Peyer's patch (tissue), 4 donors: ENCODE measurements around the gene BMX.

ENCODE experiments used
- CTCF ChIP-seq, 6 experiments: fragments of 450-650 bp in 4 of 6; fragments of 200-600 bp in 2 of 6; sonication (generic) in 1 of 6; IDR thresholded peaks; one replicate each; pipeline ENCODE4 v1.5.1; 2017 to 2019; ENCODE audit warnings: antibody characterized with exemption in 6 of 6, mild to moderate bottlenecking in 3 of 6, moderate library complexity in 1 of 6
- POLR2A ChIP-seq, 2 donors: fragments of 450-650 bp; IDR thresholded peaks; one replicate each; pipeline ENCODE4 v1.5.1; 2017; ENCODE audit warnings: antibody characterized with exemption in 2 of 2, mild to moderate bottlenecking in 2 of 2, moderate library complexity in 2 of 2

GRCh38 chrX:15451913-15452312 lies 48.7 kb upstream of the BMX start:
- no peak for TF ChIP-seq CTCF (IDR thresholded peaks at IDR 0.05)
- TF ChIP-seq POLR2A (IDR thresholded peaks at IDR 0.05) = no peak
